C4-2B (cell line): ENCODE results near the gene FOXO3.

Experiments
- H3K27ac ChIP-seq: fragments of 450-650 bp; 2 replicates; pipeline ENCODE4 v1.5.1; 2017
- ZFX ChIP-seq: fragments of 450-650 bp; IDR thresholded peaks from 2 replicates; pipeline ENCODE4 v1.6.1; 2017
- TF ChIP-seq, protein P1 (sequence below): fragments of 450-650 bp; conservative IDR thresholded peaks from 2 replicates; pipeline ENCODE4 v1.5.1; 2017; ENCODE audit warnings: mild to moderate bottlenecking

Gene FOXO3

GRCh38 chr6:108560463-108561308 is at the start of gene FOXO3:
FOXO3 (plus strand) TSS chr6:108560917; CDS start chr6:108561209, 292 bp downstream.
- TF ChIP-seq ZFX = no peak
- TF ChIP-seq, protein P1, sequence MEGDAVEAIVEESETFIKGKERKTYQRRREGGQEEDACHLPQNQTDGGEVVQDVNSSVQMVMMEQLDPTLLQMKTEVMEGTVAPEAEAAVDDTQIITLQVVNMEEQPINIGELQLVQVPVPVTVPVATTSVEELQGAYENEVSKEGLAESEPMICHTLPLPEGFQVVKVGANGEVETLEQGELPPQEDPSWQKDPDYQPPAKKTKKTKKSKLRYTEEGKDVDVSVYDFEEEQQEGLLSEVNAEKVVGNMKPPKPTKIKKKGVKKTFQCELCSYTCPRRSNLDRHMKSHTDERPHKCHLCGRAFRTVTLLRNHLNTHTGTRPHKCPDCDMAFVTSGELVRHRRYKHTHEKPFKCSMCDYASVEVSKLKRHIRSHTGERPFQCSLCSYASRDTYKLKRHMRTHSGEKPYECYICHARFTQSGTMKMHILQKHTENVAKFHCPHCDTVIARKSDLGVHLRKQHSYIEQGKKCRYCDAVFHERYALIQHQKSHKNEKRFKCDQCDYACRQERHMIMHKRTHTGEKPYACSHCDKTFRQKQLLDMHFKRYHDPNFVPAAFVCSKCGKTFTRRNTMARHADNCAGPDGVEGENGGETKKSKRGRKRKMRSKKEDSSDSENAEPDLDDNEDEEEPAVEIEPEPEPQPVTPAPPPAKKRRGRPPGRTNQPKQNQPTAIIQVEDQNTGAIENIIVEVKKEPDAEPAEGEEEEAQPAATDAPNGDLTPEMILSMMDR = peak; percentile 13
- H3K27ac ChIP-seq = peak within 1 kb of the TSS; percentile 94

GRCh38 chr6:108518714-108519576 is 41.8 kb upstream of the FOXO3 start:
- TF ChIP-seq ZFX = no peak
- TF ChIP-seq, protein P1 = peak; percentile 73
- no peak overlapping the region for H3K27ac ChIP-seq

GRCh38 chr6:108521616-108522107 is 39.1 kb upstream of the FOXO3 start:
- H3K27ac ChIP-seq = no peak overlapping the region
- no peak for TF ChIP-seq ZFX
- TF ChIP-seq, protein P1 = no peak

GRCh38 chr6:108523697-108524096 is 37.0 kb upstream of the FOXO3 start:
- no peak for TF ChIP-seq ZFX
- TF ChIP-seq, protein P1 = no peak
- H3K27ac ChIP-seq = no peak overlapping the region

DNA sequence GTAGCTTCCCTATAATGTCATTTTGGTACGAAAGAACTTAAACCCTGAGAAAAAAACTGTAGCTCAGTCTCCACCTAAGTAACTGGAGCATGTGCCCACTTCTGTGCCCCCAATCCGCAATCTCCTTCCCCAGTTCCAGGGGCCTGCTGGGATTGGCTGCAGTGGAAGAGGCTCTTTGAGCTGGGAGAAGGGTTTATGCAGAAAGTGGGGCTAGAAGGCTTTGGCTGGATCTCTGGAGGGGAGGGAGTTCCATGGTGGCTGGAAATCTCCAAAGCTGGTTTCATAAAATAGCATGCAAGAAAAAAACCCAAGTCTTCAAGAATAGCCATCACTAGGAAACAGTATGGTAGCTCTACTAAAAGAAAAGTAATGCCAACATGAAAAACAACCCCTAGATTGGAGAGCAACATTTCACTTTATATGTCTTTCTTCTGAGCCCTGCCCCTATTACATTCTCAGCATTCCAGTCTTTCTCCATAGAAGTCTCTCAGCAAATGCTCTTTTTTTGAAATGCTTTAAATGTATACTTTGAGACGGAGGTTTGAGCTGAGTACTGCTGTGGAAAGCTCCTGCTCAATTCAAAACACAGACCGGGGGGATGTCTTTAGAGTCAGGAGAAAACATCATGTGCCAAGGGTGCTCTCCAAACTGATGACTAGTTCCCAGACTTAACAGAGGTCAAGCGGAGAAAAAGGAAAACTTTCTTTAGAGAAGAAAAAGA is 36.0 kb upstream of the FOXO3 start:
- TF ChIP-seq ZFX = no peak
- TF ChIP-seq, protein P1 = no peak

DNA sequence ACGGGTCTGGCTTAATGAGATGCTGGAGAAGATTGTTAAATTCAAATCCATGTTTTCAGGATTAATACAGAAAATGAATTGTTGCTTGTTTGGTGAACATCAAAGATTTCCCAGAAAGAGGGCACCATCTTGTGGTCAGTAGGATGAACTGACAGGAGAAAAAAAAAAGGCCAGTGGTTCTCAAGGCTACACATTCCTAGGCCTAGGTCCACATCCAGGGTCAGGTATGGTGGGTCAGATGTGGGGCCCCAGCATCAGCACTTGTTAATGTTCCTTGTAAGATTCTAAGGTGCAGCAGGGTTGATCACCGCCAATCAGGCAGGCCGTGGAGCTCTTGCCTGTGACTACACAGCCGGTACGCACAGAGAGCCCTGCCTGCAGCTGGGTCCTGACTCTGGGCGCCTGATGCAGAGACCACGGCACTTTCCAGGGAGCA is 34.0 kb upstream of the FOXO3 start:
- TF ChIP-seq ZFX = no peak
- TF ChIP-seq, protein P1 = peak; percentile 83
- H3K27ac ChIP-seq = no peak overlapping the region

More for the DNA sequence above, 36.0 kb upstream of the FOXO3 start:
- H3K27ac ChIP-seq = no peak overlapping the region
